ENCODE measurements around the gene SIGLEC14.

DNA sequence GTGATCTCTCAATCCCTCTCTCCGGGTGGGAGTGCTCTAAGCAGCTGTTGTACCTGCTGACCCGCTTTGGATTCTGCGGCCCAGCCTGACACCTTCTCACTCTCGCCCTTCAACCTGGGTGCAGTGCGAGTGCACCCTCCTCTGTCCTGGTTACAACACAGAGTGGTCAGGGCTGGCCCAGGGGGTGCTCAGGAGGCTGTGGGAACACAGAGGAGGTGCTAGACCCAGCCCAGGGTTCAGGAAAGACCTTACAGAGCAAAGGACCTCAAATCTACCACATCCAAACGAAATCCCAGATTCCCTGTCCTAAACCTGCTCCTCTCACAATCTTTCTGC, 51.9 kb downstream of the SIGLEC14 start:
- TF ChIP-seq, protein P1, sequence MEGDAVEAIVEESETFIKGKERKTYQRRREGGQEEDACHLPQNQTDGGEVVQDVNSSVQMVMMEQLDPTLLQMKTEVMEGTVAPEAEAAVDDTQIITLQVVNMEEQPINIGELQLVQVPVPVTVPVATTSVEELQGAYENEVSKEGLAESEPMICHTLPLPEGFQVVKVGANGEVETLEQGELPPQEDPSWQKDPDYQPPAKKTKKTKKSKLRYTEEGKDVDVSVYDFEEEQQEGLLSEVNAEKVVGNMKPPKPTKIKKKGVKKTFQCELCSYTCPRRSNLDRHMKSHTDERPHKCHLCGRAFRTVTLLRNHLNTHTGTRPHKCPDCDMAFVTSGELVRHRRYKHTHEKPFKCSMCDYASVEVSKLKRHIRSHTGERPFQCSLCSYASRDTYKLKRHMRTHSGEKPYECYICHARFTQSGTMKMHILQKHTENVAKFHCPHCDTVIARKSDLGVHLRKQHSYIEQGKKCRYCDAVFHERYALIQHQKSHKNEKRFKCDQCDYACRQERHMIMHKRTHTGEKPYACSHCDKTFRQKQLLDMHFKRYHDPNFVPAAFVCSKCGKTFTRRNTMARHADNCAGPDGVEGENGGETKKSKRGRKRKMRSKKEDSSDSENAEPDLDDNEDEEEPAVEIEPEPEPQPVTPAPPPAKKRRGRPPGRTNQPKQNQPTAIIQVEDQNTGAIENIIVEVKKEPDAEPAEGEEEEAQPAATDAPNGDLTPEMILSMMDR (IDR thresholded peaks at IDR 0.05): no peak
- TF ChIP-seq POLR2A (IDR thresholded peaks at IDR 0.05): no peak
